ENCODE results near the gene KATNBL1.

- TF ChIP-seq CTCF (IDR thresholded peaks at IDR 0.05), result no peak
- no peak for TF ChIP-seq POLR2A (IDR thresholded peaks at IDR 0.05)
Measured at GRCh38 chr15:34114739-34115138, 95.2 kb downstream of the KATNBL1 start.

All from esophagus squamous epithelium (tissue), 4 donors.